OCI-LY1 (cell line): Measurements from ENCODE around the gene IFT88.

Experiments
- H2AFZ ChIP-seq: fragments of 200-600 bp; sonication (generic), shearing (Covaris generic); 2 replicates; pipeline ENCODE4 v1.6.0; 2014; ENCODE audit warnings: antibody characterized with exemption, mild to moderate bottlenecking, low read length
- H3F3A ChIP-seq: fragments of 200-600 bp; sonication (generic), shearing (Covaris generic); 2 replicates; pipeline ENCODE4 v1.6.0; 2014; ENCODE audit warnings: mild to moderate bottlenecking, antibody characterized with exemption, low read length, moderate library complexity; ENCODE audit not compliant: insufficient read depth
- H3K27ac ChIP-seq: fragments of 200-600 bp; sonication (generic); 2 replicates; pipeline ENCODE4 v1.5.1; 2014; ENCODE audit warnings: low read length, mixed run types, mild to moderate bottlenecking, low read depth; ENCODE audit not compliant: poor library complexity, severe bottlenecking
- H3K27me3 ChIP-seq: fragments of 200-600 bp; sonication (generic); 2 replicates; pipeline ENCODE4 v1.6.0; 2014; ENCODE audit warnings: antibody characterized with exemption, mild to moderate bottlenecking, low read length, moderate library complexity; ENCODE audit not compliant: insufficient read depth
- H3K36me3 ChIP-seq: fragments of 200-600 bp; sonication (generic); 2 replicates; pipeline ENCODE4 v1.6.1; 2014; ENCODE audit warnings: mild to moderate bottlenecking, antibody characterized with exemption, low read length, moderate library complexity, mixed read lengths; ENCODE audit not compliant: insufficient read depth
- H3K4me1 ChIP-seq: fragments of 200-600 bp; sonication (generic); 2 replicates; pipeline ENCODE4 v1.5.1; 2014; ENCODE audit warnings: mild to moderate bottlenecking, low read length, moderate library complexity; ENCODE audit not compliant: insufficient read depth, severe bottlenecking
- H3K4me2 ChIP-seq: fragments of 200-600 bp; sonication (generic), shearing (Covaris generic); 2 replicates; pipeline ENCODE4 v1.6.1; 2014; ENCODE audit warnings: low read length
- H3K4me3 ChIP-seq: fragments of 200-600 bp; sonication (generic); 2 replicates; pipeline ENCODE4 v1.5.1; 2014; ENCODE audit warnings: low read length, low read depth, mild to moderate bottlenecking, mixed read lengths; ENCODE audit not compliant: poor library complexity, severe bottlenecking
- H3K79me2 ChIP-seq: fragments of 200-600 bp; shearing (Covaris generic); 2 replicates; pipeline ENCODE4 v1.6.1; 2016; ENCODE audit warnings: mixed run types, low read length, mixed read lengths; ENCODE audit not compliant: insufficient read depth
- H3K9ac ChIP-seq: fragments of 200-600 bp; sonication (generic), shearing (Covaris generic); 2 replicates; pipeline ENCODE4 v1.6.1; 2014; ENCODE audit warnings: mild to moderate bottlenecking, low read length, mixed read lengths
- H3K9me2 ChIP-seq: fragments of 200-600 bp; sonication (generic), shearing (Covaris generic); 2 replicates; pipeline ENCODE4 v1.6.1; 2014; ENCODE audit warnings: low read depth, mild to moderate bottlenecking, low read length, mixed read lengths
- H3K9me3 ChIP-seq: fragments of 200-600 bp; shearing (Covaris generic); 2 replicates; pipeline ENCODE4 v1.6.1; 2014; ENCODE audit warnings: low read length, mixed read lengths
- H4K20me1 ChIP-seq: fragments of 200-600 bp; sonication (generic), shearing (Covaris generic); 2 replicates; pipeline ENCODE4 v1.6.0; 2016; ENCODE audit warnings: mild to moderate bottlenecking, low read length; ENCODE audit not compliant: insufficient read depth
- CTCF ChIP-seq: fragments of 200-600 bp; sonication (generic), shearing (Covaris generic); IDR thresholded peaks from 2 replicates; pipeline ENCODE4 v1.5.1; 2017; ENCODE audit warnings: mild to moderate bottlenecking, antibody characterized with exemption, low read length, moderate library complexity, mixed read lengths
- EZH2 ChIP-seq: fragments of 200-600 bp; sonication (generic), shearing (Covaris generic); IDR thresholded peaks from 2 replicates; pipeline ENCODE4 v1.8.0; 2017; ENCODE audit warnings: borderline replicate concordance, mixed run types, mild to moderate bottlenecking, antibody characterized with exemption, low read length, moderate library complexity, mixed read lengths

The IFT88 gene

GRCh38 chr13:20573636-20574035 lies 6.7 kb downstream of the IFT88 start:
- Histone ChIP-seq H4K20me1 (no peaks in the 10 kb centered on the region), H3K4me2 (no peak overlapping the region), H3K9ac (no peak overlapping the region), H3K27ac (no peak overlapping the region), H3K4me1 (no peaks in the 10 kb centered on the region), H3K9me2 (no peaks in the 10 kb centered on the region), H3K36me3 (no peaks in the 10 kb centered on the region), H3K4me3 (no peak overlapping the region), H3K9me3 (peaks cover 4% of the 10 kb centered on the region; the same call in 1 of the 2 replicates), H2AFZ (no peak overlapping the region), H3F3A (no peaks in the 10 kb centered on the region), H3K79me2 (no peaks in the 10 kb centered on the region), H3K27me3 (no peaks in the 10 kb centered on the region)
- TF ChIP-seq CTCF (no peak), EZH2 (no peak)

DNA sequence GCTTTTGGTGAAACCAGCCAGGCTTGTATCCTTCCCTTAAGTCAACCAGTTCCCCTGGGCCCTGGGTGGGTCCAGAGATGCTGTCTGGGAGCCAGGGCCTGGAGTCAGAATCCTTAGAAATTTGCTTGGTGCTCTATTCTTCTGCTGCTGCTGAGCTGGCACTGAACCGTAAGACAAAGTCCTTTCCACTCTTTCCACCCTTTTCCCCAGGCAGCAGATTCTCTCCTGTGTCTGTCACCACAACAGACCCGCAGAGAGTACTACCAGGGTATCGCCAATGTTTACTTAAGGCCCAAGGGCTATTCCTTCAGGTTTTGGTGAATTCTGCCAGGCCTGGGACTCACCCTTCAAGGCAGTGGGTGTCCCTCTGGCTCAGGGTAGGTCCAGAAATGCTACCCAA lies 12.2 kb downstream of the IFT88 start:
- Histone ChIP-seq H3K9me2 (no peaks in the 10 kb centered on the region), H3K27ac (no peak overlapping the region), H3K4me3 (no peak overlapping the region), H4K20me1 (no peaks in the 10 kb centered on the region), H3K9me3 (peaks cover 4% of the 10 kb centered on the region; the same call in 1 of the 2 replicates), H3F3A (no peaks in the 10 kb centered on the region), H3K27me3 (no peaks in the 10 kb centered on the region), H3K36me3 (peaks cover 7% of the 10 kb centered on the region), H3K9ac (no peak overlapping the region), H3K79me2 (no peaks in the 10 kb centered on the region), H3K4me2 (no peak overlapping the region), H2AFZ (no peak overlapping the region), H3K4me1 (no peaks in the 10 kb centered on the region)
- TF ChIP-seq CTCF (no peak), EZH2 (no peak)

DNA sequence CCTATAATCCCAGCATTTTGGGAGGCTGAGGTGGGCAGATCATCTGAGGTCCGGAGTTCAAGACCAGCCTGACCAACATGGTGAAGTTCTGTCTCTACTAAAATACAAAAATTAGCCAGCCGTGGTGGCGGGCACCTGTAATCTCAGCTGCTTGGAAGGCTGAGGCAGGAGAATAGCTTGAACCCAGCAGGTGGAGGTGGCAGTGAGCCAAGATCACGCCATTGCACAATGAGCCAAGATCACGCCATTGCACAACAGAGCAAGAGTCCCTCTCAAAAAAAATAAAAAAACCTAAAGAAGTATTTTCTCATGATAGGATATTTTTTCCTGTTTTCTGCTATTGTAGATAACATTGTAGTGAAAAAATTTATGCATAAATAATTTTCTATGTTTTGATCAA lies 13.3 kb downstream of the IFT88 start:
- Histone ChIP-seq H4K20me1 (no peaks in the 10 kb centered on the region), H3K27me3 (no peaks in the 10 kb centered on the region), H3K36me3 (peaks cover 15% of the 10 kb centered on the region), H3K9me3 (peaks cover 12% of the 10 kb centered on the region; the same call in 1 of the 2 replicates), H3K27ac (no peak overlapping the region), H3K79me2 (no peaks in the 10 kb centered on the region), H3K4me2 (no peak overlapping the region), H3K9me2 (no peaks in the 10 kb centered on the region), H3K9ac (no peak overlapping the region), H3F3A (no peaks in the 10 kb centered on the region), H2AFZ (no peak overlapping the region), H3K4me1 (no peaks in the 10 kb centered on the region), H3K4me3 (no peak overlapping the region)
- no peak for TF ChIP-seq CTCF
- no peak for TF ChIP-seq EZH2
